ENCODE results near the gene TBXA2R.

GRCh38 chr19:3626473-3627350, 20.0 kb upstream of the TBXA2R start, which contains the start of gene CACTIN:
- TF ChIP-seq, protein P1, sequence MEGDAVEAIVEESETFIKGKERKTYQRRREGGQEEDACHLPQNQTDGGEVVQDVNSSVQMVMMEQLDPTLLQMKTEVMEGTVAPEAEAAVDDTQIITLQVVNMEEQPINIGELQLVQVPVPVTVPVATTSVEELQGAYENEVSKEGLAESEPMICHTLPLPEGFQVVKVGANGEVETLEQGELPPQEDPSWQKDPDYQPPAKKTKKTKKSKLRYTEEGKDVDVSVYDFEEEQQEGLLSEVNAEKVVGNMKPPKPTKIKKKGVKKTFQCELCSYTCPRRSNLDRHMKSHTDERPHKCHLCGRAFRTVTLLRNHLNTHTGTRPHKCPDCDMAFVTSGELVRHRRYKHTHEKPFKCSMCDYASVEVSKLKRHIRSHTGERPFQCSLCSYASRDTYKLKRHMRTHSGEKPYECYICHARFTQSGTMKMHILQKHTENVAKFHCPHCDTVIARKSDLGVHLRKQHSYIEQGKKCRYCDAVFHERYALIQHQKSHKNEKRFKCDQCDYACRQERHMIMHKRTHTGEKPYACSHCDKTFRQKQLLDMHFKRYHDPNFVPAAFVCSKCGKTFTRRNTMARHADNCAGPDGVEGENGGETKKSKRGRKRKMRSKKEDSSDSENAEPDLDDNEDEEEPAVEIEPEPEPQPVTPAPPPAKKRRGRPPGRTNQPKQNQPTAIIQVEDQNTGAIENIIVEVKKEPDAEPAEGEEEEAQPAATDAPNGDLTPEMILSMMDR (IDR thresholded peaks at IDR 0.05; ENCODE audit: low read depth, low read length) = no peak
- peak; percentile 63 for TF ChIP-seq POLR2A (IDR thresholded peaks at IDR 0.05; ENCODE audit: extremely low read depth, insufficient read length)
- TF ChIP-seq, protein P2, sequence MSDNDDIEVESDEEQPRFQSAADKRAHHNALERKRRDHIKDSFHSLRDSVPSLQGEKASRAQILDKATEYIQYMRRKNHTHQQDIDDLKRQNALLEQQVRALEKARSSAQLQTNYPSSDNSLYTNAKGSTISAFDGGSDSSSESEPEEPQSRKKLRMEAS (IDR thresholded peaks at IDR 0.05; ENCODE audit: low read depth, low read length) = peak; percentile 40; the same call in 1 of the 2 replicates

Measured in NB4 (cell line).